CD4-positive, alpha-beta T cell treated with Interleukin-10 for 1 hour (primary cell): ENCODE results near the gene OBSCN.
"Not testable (repeated sequence)": the region's sequence is repeated elsewhere in the genome, so short reads cannot be mapped to it uniquely, and the experiment has no call there.

Source experiments
- DNase-seq: peaks from one replicate; pipeline ENCODE4 v3.0.0-alpha.2; 2020

OBSCN gene

GRCh38 chr1:228213917-228214808 is 6.3 kb downstream of the OBSCN start:
- DNase-seq = no peak

GRCh38 chr1:228214921-228215662 is 7.2 kb downstream of the OBSCN start:
- no peak for DNase-seq

DNA sequence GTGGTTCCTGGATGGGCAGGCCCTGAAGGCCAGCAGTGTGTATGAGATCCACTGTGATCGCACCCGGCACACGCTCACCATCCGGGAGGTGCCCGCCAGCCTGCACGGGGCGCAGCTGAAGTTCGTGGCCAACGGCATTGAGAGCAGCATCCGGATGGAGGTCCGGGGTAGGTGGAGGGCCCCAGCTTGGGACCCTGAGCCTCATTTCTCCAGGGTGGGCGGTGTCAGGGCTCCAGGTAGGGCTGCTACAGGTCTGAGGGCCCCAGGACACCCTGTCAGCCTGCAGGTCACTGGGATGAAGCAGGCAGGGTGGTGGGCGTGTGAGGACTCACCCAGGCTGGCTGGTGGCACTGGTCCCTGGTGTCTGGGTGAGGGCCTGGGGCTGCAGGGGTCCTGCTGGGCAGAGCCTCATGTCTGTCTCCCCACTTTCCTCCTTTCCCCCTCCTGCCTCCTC is 7.8 kb downstream of the OBSCN start:
- DNase-seq = no peak

GRCh38 chr1:228216371-228217320 is 8.8 kb downstream of the OBSCN start:
- DNase-seq = no peak

DNA sequence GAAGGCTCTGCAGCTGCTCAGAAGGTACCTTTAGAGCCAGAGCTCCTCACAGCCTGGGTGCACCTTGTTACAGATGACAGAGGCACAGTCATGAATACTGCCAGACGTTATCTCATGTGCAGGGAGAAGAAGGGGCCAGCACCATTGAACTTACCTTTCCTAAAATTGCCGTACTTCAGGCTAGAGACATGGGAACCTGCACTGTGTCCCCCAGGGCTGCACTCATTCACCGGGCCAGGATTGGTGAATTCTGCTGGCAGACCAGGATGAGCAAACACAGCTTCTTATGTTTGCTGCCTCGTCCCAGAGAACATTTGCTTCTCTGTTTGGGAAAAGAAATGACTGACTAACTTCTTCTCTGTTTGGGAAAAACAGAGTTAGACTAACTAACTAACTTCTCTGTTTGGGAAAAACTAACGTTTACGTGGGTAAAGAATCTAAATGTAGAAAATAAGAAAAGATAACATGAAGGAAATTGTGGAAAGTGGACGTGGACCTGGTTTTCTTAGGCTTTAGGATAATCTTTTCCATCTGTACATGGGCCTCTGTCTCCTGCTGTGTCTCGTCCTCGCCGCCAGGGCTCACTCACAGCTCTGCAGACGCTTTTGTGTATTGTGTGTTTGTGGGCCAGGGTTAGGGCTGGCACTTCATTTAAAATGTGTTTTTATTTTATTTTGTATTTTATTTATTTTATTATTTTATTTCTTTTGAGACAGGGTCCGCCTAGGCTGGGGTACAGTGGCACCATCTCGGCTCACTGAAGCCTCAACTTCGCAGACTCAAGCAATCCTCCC is 9.9 kb downstream of the OBSCN start:
- no peak for DNase-seq

GRCh38 chr1:228218513-228219244 is 10.8 kb downstream of the OBSCN start:
- no peak for DNase-seq

GRCh38 chr1:228219245-228219961 is 11.6 kb downstream of the OBSCN start:
- no peak for DNase-seq

DNA sequence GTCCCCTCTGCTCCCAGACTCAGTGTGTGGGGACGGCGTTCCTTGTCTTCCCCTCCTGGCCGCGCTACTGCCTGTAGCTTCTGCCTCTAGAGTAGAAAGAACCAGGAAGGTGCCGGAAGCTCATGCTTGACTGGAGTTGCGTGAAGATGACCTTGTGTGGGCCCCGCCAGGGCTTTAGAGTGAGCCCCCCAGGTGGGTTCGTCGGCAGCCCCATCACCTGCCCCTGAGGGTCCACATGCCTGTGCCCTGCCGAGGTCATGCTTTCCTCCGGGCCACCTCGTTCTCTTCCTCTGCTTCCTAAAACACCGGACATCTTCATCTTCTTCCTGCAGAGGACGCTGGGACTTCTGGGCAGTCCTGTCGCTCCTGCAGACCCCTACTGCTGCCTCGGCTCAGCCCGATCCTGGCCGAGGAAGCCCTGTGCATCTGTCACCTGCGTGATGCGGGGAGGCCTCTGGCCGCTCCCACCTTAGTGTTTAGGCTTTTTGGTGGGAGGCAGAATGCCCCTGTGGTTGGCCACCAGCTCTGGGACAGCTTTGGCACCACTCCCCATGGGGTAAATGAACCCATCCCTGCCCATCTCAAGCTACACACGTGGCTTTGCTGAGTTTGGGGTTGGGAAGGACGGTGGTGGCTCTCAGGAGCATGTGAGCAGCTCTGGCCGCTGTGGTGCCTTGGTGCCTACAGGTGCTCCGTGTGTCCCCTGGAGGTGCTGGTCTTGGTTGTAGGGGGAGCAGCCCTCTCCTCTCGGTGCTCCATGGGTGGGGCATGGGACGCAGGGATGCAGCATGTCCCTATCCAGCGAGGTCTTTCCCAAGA is 12.3 kb downstream of the OBSCN start:
- DNase-seq = no peak

DNA sequence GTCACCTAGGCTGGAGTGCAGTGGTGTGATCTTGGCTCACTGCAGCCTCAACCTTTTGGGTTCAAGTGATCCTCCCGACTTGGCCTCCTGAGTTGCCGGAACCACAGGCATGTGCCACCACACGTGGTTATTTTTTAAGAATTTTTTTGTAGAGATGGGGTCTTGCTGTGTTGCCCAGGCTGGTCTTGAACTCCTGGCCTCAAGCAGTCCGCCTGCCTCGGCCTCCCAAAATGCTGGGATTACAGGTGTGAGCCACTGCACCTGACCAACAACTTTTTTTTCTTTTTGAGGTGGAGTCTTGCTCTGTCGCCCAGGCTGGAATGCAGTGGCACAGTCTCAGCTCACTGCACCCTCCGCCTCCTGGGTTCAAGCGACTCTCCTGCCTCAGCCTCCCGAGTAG is 13.3 kb downstream of the OBSCN start:
- not testable (repeated sequence) for DNase-seq

DNA sequence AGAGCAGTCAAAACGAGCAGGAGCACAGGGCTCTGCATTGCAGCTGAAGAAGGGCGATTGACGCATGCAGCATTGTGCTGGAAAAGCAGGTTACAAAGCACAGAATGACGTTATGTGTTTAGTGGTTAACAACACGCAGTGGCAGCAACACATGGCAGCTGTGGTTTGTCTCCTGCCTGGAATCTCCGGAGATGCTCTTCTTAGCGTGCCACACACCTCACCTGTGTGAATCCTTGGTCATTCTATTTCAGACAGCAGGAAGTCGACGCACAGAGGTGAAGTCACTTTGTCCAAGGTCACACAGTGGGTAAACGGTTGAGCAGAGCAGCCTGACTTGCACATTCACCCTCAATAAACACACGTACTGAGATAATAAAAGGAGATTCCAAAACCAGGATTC is 14.7 kb downstream of the OBSCN start:
- DNase-seq = no peak

- no peak for DNase-seq
Observed at GRCh38 chr1:228224198-228225164, 16.6 kb downstream of the OBSCN start.

GRCh38 chr1:228225165-228225710 is 17.4 kb downstream of the OBSCN start:
- no peak for DNase-seq

GRCh38 chr1:228225740-228226139 is 17.9 kb downstream of the OBSCN start:
- DNase-seq = no peak

DNA sequence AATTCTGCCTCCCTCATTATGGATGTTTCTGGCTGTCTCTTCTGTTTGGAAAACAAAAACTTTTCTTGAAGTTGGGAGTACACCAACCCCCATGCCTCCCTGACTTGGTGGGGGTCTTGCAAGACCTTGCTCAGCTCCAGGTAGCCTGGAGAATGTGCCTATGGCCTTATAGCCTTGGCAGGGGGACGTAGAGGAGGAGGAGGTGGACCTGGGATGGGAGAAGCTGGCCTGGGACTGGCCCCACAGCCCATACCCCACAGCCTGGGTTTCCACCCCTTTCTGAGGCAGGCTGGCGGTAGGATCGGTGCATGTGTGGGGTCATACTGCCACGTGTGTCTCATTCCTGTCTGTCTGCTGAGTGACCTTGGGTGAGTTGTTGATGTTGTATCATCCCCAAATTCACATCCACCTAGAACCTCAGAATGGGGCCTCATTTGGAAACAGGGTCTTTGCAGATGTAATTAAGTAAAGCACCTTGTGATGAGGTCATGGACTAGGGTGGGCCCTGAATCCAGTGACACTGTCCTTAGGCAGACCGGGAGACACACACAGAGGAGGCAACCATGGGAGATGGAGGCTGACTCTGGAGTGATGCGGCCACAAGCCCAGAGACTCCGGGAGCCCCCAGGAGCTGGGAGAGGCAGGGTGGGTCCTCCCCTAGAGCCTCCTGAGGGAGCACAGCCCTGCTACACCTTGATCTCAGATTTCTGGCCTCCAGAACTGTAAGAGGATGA is 18.5 kb downstream of the OBSCN start:
- DNase-seq = no peak

- no peak for DNase-seq
Observed at GRCh38 chr1:228226956-228227791, 19.3 kb downstream of the OBSCN start.

- not testable (repeated sequence) for DNase-seq
Observed at GRCh38 chr1:228228147-228228546, 20.3 kb downstream of the OBSCN start.
